ENCODE results near the gene ADH4.
"Not testable (repeated sequence)": the region's sequence is repeated elsewhere in the genome, so short reads cannot be mapped to it uniquely, and the experiment has no call there.

The ADH4 gene

GRCh38 chr4:99131378-99131777, 12.7 kb downstream of the ADH4 start:
- no peak for DNase-seq

GRCh38 chr4:99126376-99126775, 17.7 kb downstream of the ADH4 start:
- no peak for DNase-seq

GRCh38 chr4:99121008-99121407, 23.1 kb downstream of the ADH4 start:
- DNase-seq, result no peak

- no peak for DNase-seq
Observed at GRCh38 chr4:99120501-99120900, 23.6 kb downstream of the ADH4 start.

GRCh38 chr4:99117876-99118693, 26.0 kb downstream of the ADH4 start:
- no peak for DNase-seq

- not testable (repeated sequence) for DNase-seq
Observed at GRCh38 chr4:99117122-99117841, 26.8 kb downstream of the ADH4 start.

GRCh38 chr4:99109286-99109685, 34.8 kb downstream of the ADH4 start:
- DNase-seq, result not testable (repeated sequence)

GRCh38 chr4:99104153-99104552, 39.9 kb downstream of the ADH4 start:
- DNase-seq, result no peak

- DNase-seq, result no peak
Observed at GRCh38 chr4:99103166-99103565, 40.9 kb downstream of the ADH4 start.

GRCh38 chr4:99102634-99103033, 41.5 kb downstream of the ADH4 start:
- no peak for DNase-seq

GRCh38 chr4:99100876-99101275, 43.2 kb downstream of the ADH4 start:
- DNase-seq, result no peak

- not testable (repeated sequence) for DNase-seq
Observed at GRCh38 chr4:99099814-99100213, 44.3 kb downstream of the ADH4 start.

GRCh38 chr4:99099311-99099710, 44.8 kb downstream of the ADH4 start:
- DNase-seq, result no peak

GRCh38 chr4:99091841-99092240, 52.3 kb downstream of the ADH4 start:
- not testable (repeated sequence) for DNase-seq

- no peak for DNase-seq
Observed at GRCh38 chr4:99091216-99091575, 52.9 kb downstream of the ADH4 start.

- no peak for DNase-seq
Observed at GRCh38 chr4:99090481-99091215, 53.4 kb downstream of the ADH4 start.

GRCh38 chr4:99088481-99089365, 55.4 kb downstream of the ADH4 start, which contains the start of gene ADH5:
TSS of gene ADH5 (minus strand) at chr4:99088788. CDS start at chr4:99088700, 88 bp downstream.
- DNase-seq, result peak; percentile 55

- DNase-seq, result peak; percentile 7
Observed at GRCh38 chr4:99088023-99088449, 56.1 kb downstream of the ADH4 start.

- no peak for DNase-seq
Observed at GRCh38 chr4:99084595-99084994, 59.5 kb downstream of the ADH4 start.

GRCh38 chr4:99082192-99082591, 61.9 kb downstream of the ADH4 start:
- no peak for DNase-seq

GRCh38 chr4:99080869-99081268, 63.2 kb downstream of the ADH4 start:
- not testable (repeated sequence) for DNase-seq

GRCh38 chr4:99079625-99080295, 64.3 kb downstream of the ADH4 start:
- no peak for DNase-seq

All from DMS79 treated with DMSO at 0.1 percent for 48 hours (cell line).